Measurements from ENCODE around the gene ACTBL2.
A peak's percentile ranks its signal among the peaks of the same experiment; 100 is the strongest.

ACTBL2 gene

DNA sequence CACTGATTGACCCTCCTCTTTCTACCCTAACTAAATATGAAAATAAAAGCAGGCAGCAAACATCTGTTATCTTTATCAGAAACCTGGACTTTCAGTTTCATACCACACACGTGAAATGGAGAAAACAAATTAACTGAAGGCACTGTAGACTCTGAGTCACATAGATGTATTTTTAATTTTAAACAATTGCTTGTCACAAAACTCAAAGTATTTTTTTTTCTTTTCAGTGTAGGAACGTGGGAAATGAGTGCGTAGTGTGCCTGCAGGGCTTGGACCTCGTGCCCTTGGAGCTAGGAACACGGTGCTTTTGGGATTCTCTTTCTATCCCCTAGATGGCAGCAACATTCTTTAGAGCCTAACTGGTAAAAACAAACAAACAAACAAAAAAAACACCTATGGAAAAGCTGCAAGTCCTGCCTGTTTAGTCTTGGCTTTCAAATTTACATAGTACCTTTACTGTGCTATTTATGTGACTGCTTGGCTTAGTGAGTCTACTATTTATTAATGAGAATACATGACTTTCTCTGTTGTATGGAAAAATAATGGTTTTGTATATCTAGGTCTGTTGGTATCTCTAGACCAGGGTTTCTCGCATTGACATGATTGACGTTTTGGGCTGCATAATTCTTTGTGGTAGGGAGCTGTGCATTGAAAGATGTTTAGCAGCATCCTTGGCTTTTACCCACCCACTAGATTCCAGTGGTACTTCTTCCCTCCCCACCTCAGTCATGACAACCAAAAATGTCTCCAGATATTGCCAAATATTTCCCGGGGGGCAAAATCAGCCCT is 16.8 kb upstream of the ACTBL2 start:
- TF ChIP-seq POLR2AphosphoS5 (IDR thresholded peaks at IDR 0.05; ENCODE audit: borderline replicate concordance, low read depth, low read length) (no peak), FOXP2 (optimal IDR thresholded peaks at IDR 0.05; ENCODE audit: control extremely low read depth, extremely low read length, insufficient read depth) (peak; percentile 42)
- H3K27ac ChIP-seq = no peak overlapping the region
- H3K9me3 ChIP-seq (ENCODE audit: low read depth, low read length) = no peaks in the 10 kb centered on the region
- peak overlapping the region; percentile 43; the same call in 1 of the 2 replicates for H3K4me3 ChIP-seq
- no peak overlapping the region for H3K9ac ChIP-seq (ENCODE audit: insufficient read length)
- no peak for DNase-seq (ENCODE audit: low read depth, low spot score)
- H3K36me3 ChIP-seq (ENCODE audit: insufficient read depth, low read length) = no peaks in the 10 kb centered on the region

- Histone ChIP-seq H3K36me3 (ENCODE audit: insufficient read depth, low read length) (no peaks in the 10 kb centered on the region), H3K27ac (no peak overlapping the region), H3K9ac (ENCODE audit: insufficient read length) (no peak overlapping the region), H3K9me3 (ENCODE audit: low read depth, low read length) (no peaks in the 10 kb centered on the region), H3K4me3 (no peak overlapping the region)
- no peak for DNase-seq (ENCODE audit: low read depth, low spot score)
- TF ChIP-seq FOXP2 (optimal IDR thresholded peaks at IDR 0.05; ENCODE audit: control extremely low read depth, extremely low read length, insufficient read depth) (no peak), POLR2AphosphoS5 (IDR thresholded peaks at IDR 0.05; ENCODE audit: borderline replicate concordance, low read depth, low read length) (no peak), EZH2 (IDR thresholded peaks at IDR 0.05) (no peak)
Measured at GRCh38 chr5:57497733-57498132, 15.1 kb upstream of the ACTBL2 start.

GRCh38 chr5:57495285-57496086 is 12.9 kb upstream of the ACTBL2 start:
- H3K36me3 ChIP-seq (ENCODE audit: insufficient read depth, low read length) = no peaks in the 10 kb centered on the region
- H3K9ac ChIP-seq (ENCODE audit: insufficient read length) = no peak overlapping the region
- no peak for TF ChIP-seq FOXP2 (optimal IDR thresholded peaks at IDR 0.05; ENCODE audit: control extremely low read depth, extremely low read length, insufficient read depth)
- no peak; the same call in 1 of the 2 replicates for TF ChIP-seq POLR2AphosphoS5 (IDR thresholded peaks at IDR 0.05; ENCODE audit: borderline replicate concordance, low read depth, low read length)
- TF ChIP-seq EZH2 (IDR thresholded peaks at IDR 0.05) = no peak
- H3K27ac ChIP-seq = peak overlapping the region; percentile 65
- peak; percentile 82 for DNase-seq (ENCODE audit: low read depth, low spot score)
- peak overlapping the region; percentile 27 for H3K4me3 ChIP-seq
- H3K9me3 ChIP-seq (ENCODE audit: low read depth, low read length) = no peaks in the 10 kb centered on the region

- H3K9me3 ChIP-seq (ENCODE audit: low read depth, low read length) = no peaks in the 10 kb centered on the region
- peak overlapping the region; percentile 65; the same call in 1 of the 2 replicates for H3K27ac ChIP-seq
- H3K9ac ChIP-seq (ENCODE audit: insufficient read length) = no peak overlapping the region
- peak; percentile 58 for DNase-seq (ENCODE audit: low read depth, low spot score)
- TF ChIP-seq POLR2AphosphoS5 (IDR thresholded peaks at IDR 0.05; ENCODE audit: borderline replicate concordance, low read depth, low read length) (no peak), EZH2 (IDR thresholded peaks at IDR 0.05) (no peak), FOXP2 (optimal IDR thresholded peaks at IDR 0.05; ENCODE audit: control extremely low read depth, extremely low read length, insufficient read depth) (peak; percentile 32)
- peak overlapping the region; percentile 27 for H3K4me3 ChIP-seq
- no peaks in the 10 kb centered on the region for H3K36me3 ChIP-seq (ENCODE audit: insufficient read depth, low read length)
Measured at GRCh38 chr5:57494104-57495098, 11.8 kb upstream of the ACTBL2 start.

DNA sequence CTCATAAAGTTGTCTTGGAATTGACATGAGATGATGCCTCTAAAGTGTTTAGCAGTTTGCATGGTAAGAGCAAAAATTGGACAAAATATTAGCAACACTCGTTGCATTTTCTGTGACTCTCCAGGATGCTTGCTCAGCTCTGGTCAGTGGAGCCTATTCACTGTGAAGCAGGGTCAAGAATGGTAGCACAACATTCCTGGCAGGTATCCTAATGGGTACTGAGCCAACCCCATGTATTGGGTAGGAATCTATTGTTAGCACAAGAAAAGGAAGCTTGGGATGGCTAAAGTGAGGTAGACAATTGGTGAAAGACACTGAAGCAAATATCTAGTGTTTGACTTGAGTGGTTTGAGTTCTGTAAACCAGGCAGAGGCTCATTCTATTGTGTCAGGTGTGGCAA is 10.4 kb upstream of the ACTBL2 start:
- Histone ChIP-seq H3K36me3 (ENCODE audit: insufficient read depth, low read length) (no peaks in the 10 kb centered on the region), H3K9ac (ENCODE audit: insufficient read length) (no peak overlapping the region), H3K27ac (no peak overlapping the region), H3K9me3 (ENCODE audit: low read depth, low read length) (no peaks in the 10 kb centered on the region), H3K4me3 (no peak overlapping the region)
- TF ChIP-seq EZH2 (IDR thresholded peaks at IDR 0.05) = no peak
- TF ChIP-seq POLR2AphosphoS5 (IDR thresholded peaks at IDR 0.05; ENCODE audit: borderline replicate concordance, low read depth, low read length) = no peak
- TF ChIP-seq FOXP2 (optimal IDR thresholded peaks at IDR 0.05; ENCODE audit: control extremely low read depth, extremely low read length, insufficient read depth) = no peak
- no peak for DNase-seq (ENCODE audit: low read depth, low spot score)

DNA sequence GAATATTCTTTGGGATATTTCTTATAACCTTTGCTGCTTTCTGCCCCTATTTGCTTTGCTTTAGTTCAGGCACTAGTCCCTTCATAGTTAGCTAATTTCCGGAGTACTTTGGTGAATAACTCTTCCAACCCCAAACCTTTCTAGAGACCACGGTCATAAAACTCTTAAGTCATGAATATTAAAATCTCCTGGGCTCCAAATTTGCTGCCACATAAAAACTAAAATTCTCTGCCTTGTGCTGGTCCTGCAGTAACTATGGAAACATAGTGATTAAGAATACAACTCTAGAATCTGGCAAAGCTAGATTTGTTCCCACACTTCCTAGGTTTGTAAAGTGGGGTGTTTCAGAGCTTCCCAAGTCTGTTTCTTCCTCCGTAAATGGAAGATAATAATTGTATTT is 10.0 kb upstream of the ACTBL2 start:
- TF ChIP-seq POLR2AphosphoS5 (IDR thresholded peaks at IDR 0.05; ENCODE audit: borderline replicate concordance, low read depth, low read length) = no peak
- no peak for TF ChIP-seq EZH2 (IDR thresholded peaks at IDR 0.05)
- no peak for TF ChIP-seq FOXP2 (optimal IDR thresholded peaks at IDR 0.05; ENCODE audit: control extremely low read depth, extremely low read length, insufficient read depth)
- Histone ChIP-seq H3K27ac (no peak overlapping the region), H3K36me3 (ENCODE audit: insufficient read depth, low read length) (no peaks in the 10 kb centered on the region), H3K9ac (ENCODE audit: insufficient read length) (no peak overlapping the region), H3K4me3 (no peak overlapping the region), H3K9me3 (ENCODE audit: low read depth, low read length) (no peaks in the 10 kb centered on the region)
- peak; percentile 77 for DNase-seq (ENCODE audit: low read depth, low spot score)

- Histone ChIP-seq H3K27ac (no peak overlapping the region), H3K9ac (ENCODE audit: insufficient read length) (no peak overlapping the region), H3K4me3 (no peak overlapping the region), H3K36me3 (ENCODE audit: insufficient read depth, low read length) (no peaks in the 10 kb centered on the region), H3K9me3 (ENCODE audit: low read depth, low read length) (no peaks in the 10 kb centered on the region)
- no peak for TF ChIP-seq FOXP2 (optimal IDR thresholded peaks at IDR 0.05; ENCODE audit: control extremely low read depth, extremely low read length, insufficient read depth)
- DNase-seq (ENCODE audit: low read depth, low spot score) = no peak
Measured at GRCh38 chr5:57491369-57491965, 8.9 kb upstream of the ACTBL2 start.

All from SK-N-MC (cell line).